GM23338 (cell line): ENCODE results near the gene ZBTB1. TPM values are rescaled to one million over a fixed set of nuclear protein-coding genes. Genes with fewer than 3 reads are reported as not detected.

Experiments
- ATAC-seq: fragments of 200-7000 bp; cut with Tn5 transposase; 3 replicates; pipeline ENCODE4 v1.9.1; 2020
- DNase-seq: peaks from one replicate; pipeline ENCODE4 v3.0.0-alpha.2; 2015; ENCODE audit warnings: low spot score
- H2AFZ ChIP-seq: fragments of 200-600 bp; sonication (generic); 2 replicates; pipeline ENCODE4 v1.8.0; 2016; ENCODE audit warnings: antibody characterized with exemption, mild to moderate bottlenecking, moderate library complexity
- H3F3A ChIP-seq: fragments of 200-600 bp; sonication (generic); replicated peaks from 2 replicates; pipeline ENCODE4 v1.8.0; 2017; ENCODE audit warnings: antibody characterized with exemption, mixed run types, low read depth
- H3K27ac ChIP-seq: fragments of 200-600 bp; sonication (generic); 2 replicates; pipeline ENCODE4 v1.6.1; 2016; ENCODE audit warnings: low read depth
- H3K27me3 ChIP-seq: fragments of 200-600 bp; sonication (generic); 2 replicates; pipeline ENCODE4 v1.8.0; 2016; ENCODE audit warnings: mild to moderate bottlenecking, mixed run types, moderate library complexity; ENCODE audit not compliant: insufficient read depth
- H3K36me3 ChIP-seq: fragments of 200-600 bp; sonication (generic); 2 replicates; pipeline ENCODE4 v1.8.0; 2016; ENCODE audit warnings: mild to moderate bottlenecking; ENCODE audit not compliant: insufficient read depth
- H3K4me1 ChIP-seq: fragments of 200-600 bp; sonication (generic); 2 replicates; pipeline ENCODE4 v1.8.0; 2016; ENCODE audit warnings: mild to moderate bottlenecking, moderate library complexity; ENCODE audit not compliant: insufficient read depth
- H3K4me2 ChIP-seq: fragments of 200-600 bp; sonication (generic); 2 replicates; pipeline ENCODE4 v1.7.1; 2017; ENCODE audit warnings: mixed run types
- H3K4me3 ChIP-seq: fragments of 200-600 bp; sonication (generic); 2 replicates; pipeline ENCODE4 v1.6.1; 2016; ENCODE audit warnings: mixed run types
- H3K79me2 ChIP-seq: fragments of 200-600 bp; sonication (generic); replicated peaks from 2 replicates; pipeline ENCODE4 v1.8.0; 2017; ENCODE audit warnings: mild to moderate bottlenecking; ENCODE audit not compliant: insufficient read depth
- H3K9me2 ChIP-seq: fragments of 200-600 bp; sonication (generic); 2 replicates; pipeline ENCODE4 v1.8.0; 2017; ENCODE audit not compliant: insufficient read depth
- H4K20me1 ChIP-seq: fragments of 200-600 bp; sonication (generic); replicated peaks from 2 replicates; pipeline ENCODE4 v1.8.0; 2017; ENCODE audit warnings: mild to moderate bottlenecking; ENCODE audit not compliant: insufficient read depth
- H3K27ac Mint-ChIP-seq: 2 replicates; pipeline ENCODE4 v1.8.0; 2020; ENCODE audit warnings: inconsistent platforms, mild to moderate bottlenecking, moderate library complexity, mixed read lengths
- H3K27me3 Mint-ChIP-seq: 3 replicates; pipeline ENCODE4 v1.8.0; 2022; ENCODE audit warnings: low read depth, mild to moderate bottlenecking, moderate library complexity, mixed read lengths, inconsistent platforms; ENCODE audit not compliant: insufficient read depth, poor library complexity
- H3K36me3 Mint-ChIP-seq: 3 replicates; pipeline ENCODE4 v1.8.0; 2021; ENCODE audit warnings: low read depth, mild to moderate bottlenecking, inconsistent platforms, moderate library complexity, mixed read lengths
- H3K4me1 Mint-ChIP-seq: 3 replicates; pipeline ENCODE4 v1.8.0; 2020; ENCODE audit warnings: mild to moderate bottlenecking, inconsistent platforms, mixed read lengths
- H3K4me3 Mint-ChIP-seq: 3 replicates; pipeline ENCODE4 v1.8.0; 2021; ENCODE audit warnings: moderate library complexity, mild to moderate bottlenecking, inconsistent platforms, mixed read lengths
- H3K9me3 Mint-ChIP-seq: 3 replicates; pipeline ENCODE4 v1.8.0; 2020; ENCODE audit warnings: moderate library complexity, mild to moderate bottlenecking, inconsistent platforms, mixed read lengths
- CREB1 ChIP-seq: fragments of 250-450 bp; sonication (Bioruptor Pico); IDR thresholded peaks from 2 replicates; pipeline ENCODE4 v1.5.0; 2020; ENCODE audit warnings: low read depth, mild to moderate bottlenecking, moderate library complexity
- CTCF ChIP-seq, 2 experiments: fragments of 200-600 bp in 1 of 2; sonication (generic) in 1 of 2; conservative IDR thresholded peaks; 2 replicates each; pipeline versions ENCODE4 v1.5.1 to v1.6.1; 2016 to 2017; ENCODE audit warnings: antibody characterized with exemption in 2 of 2, low read depth in 2 of 2, mild to moderate bottlenecking in 2 of 2, moderate library complexity in 1 of 2
- EZH2 ChIP-seq: fragments of 200-600 bp; sonication (generic); IDR thresholded peaks from one replicate; pipeline ENCODE4 v1.8.0; 2017; ENCODE audit warnings: antibody characterized with exemption, mild to moderate bottlenecking, low read depth; ENCODE audit not compliant: unreplicated experiment
- JUNB ChIP-seq: IDR thresholded peaks from one replicate; pipeline ENCODE4 v1.6.1; 2016; ENCODE audit warnings: antibody characterized with exemption; ENCODE audit not compliant: unreplicated experiment
- POLR2AphosphoS5 ChIP-seq: IDR thresholded peaks from 2 replicates; pipeline ENCODE4 v1.6.1; 2016; ENCODE audit warnings: antibody characterized with exemption, low read depth
- ZNF462 ChIP-seq: fragments of 250-450 bp; sonication (Bioruptor Pico); IDR thresholded peaks from 2 replicates; pipeline ENCODE4 v1.5.0; 2020; ENCODE audit warnings: mild to moderate bottlenecking, moderate library complexity
- polyA plus RNA-seq: library from polyadenylated mRNA; unstranded; fragments of >200 nt; fragmentation: Nextera tagmentation; extraction: Ambion mirVana; gene quantifications from 2 replicates; pipeline ENCODE4 v1.2.1, GENCODE V29; 2016
- total RNA-seq: library from RNA; depleted of rRNA; stranded (reverse); fragments of >200 nt; shearing (Covaris generic); gene quantifications from 2 replicates; pipeline ENCODE4 v1.2.3, GENCODE V29; 2014
- TF ChIP-seq, protein P1 (sequence below): IDR thresholded peaks from 2 replicates; pipeline ENCODE4 v1.6.1; 2016; ENCODE audit warnings: antibody characterized with exemption
- TF ChIP-seq, protein P2 (sequence below): IDR thresholded peaks from one replicate; pipeline ENCODE4 v1.6.1; 2018; ENCODE audit warnings: antibody characterized with exemption; ENCODE audit not compliant: unreplicated experiment

ZBTB1 gene
- total and polyA plus RNA-seq, 2 experiments from 2014 or later = 11.2 to 33.0 TPM

DNA sequence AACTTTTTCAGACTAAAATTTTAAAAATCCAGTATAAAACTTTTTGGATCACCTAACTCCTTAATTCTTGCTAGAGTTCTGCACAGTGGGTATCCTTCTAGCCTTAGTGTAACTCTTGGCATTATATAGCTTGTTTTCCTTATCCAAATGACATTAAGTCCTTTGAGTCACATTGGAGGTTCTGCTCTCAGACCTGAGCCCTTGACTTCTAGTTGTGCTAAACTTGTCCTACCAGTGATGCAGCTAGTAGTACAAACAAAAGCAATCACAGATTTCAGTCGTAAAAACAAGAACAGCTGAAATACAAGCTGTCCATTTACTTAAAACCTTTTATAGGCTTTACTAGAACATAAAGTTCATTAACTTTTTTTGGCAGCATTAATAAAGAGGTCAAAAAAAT is 10.5 kb downstream of the ZBTB1 start:
- H3K27ac Mint-ChIP-seq = no peak overlapping the region
- TF ChIP-seq POLR2AphosphoS5 = no peak
- no peak for TF ChIP-seq CREB1 (CRISPR knock-in tag)
- no peak for TF ChIP-seq EZH2
- no peak for TF ChIP-seq ZNF462 (CRISPR knock-in tag)
- TF ChIP-seq, protein P1, sequence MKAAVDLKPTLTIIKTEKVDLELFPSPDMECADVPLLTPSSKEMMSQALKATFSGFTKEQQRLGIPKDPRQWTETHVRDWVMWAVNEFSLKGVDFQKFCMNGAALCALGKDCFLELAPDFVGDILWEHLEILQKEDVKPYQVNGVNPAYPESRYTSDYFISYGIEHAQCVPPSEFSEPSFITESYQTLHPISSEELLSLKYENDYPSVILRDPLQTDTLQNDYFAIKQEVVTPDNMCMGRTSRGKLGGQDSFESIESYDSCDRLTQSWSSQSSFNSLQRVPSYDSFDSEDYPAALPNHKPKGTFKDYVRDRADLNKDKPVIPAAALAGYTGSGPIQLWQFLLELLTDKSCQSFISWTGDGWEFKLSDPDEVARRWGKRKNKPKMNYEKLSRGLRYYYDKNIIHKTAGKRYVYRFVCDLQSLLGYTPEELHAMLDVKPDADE = no peak
- TF ChIP-seq, protein P2, sequence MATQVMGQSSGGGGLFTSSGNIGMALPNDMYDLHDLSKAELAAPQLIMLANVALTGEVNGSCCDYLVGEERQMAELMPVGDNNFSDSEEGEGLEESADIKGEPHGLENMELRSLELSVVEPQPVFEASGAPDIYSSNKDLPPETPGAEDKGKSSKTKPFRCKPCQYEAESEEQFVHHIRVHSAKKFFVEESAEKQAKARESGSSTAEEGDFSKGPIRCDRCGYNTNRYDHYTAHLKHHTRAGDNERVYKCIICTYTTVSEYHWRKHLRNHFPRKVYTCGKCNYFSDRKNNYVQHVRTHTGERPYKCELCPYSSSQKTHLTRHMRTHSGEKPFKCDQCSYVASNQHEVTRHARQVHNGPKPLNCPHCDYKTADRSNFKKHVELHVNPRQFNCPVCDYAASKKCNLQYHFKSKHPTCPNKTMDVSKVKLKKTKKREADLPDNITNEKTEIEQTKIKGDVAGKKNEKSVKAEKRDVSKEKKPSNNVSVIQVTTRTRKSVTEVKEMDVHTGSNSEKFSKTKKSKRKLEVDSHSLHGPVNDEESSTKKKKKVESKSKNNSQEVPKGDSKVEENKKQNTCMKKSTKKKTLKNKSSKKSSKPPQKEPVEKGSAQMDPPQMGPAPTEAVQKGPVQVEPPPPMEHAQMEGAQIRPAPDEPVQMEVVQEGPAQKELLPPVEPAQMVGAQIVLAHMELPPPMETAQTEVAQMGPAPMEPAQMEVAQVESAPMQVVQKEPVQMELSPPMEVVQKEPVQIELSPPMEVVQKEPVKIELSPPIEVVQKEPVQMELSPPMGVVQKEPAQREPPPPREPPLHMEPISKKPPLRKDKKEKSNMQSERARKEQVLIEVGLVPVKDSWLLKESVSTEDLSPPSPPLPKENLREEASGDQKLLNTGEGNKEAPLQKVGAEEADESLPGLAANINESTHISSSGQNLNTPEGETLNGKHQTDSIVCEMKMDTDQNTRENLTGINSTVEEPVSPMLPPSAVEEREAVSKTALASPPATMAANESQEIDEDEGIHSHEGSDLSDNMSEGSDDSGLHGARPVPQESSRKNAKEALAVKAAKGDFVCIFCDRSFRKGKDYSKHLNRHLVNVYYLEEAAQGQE = no peak
- TF ChIP-seq CTCF (conservative IDR thresholded peaks at IDR 0.05; ENCODE audit: low read depth in 2 of 2) = no peak
- TF ChIP-seq JUNB = no peak
- Histone ChIP-seq H3K27me3 (no peaks in the 10 kb centered on the region), H2AFZ (no peak overlapping the region), H3K36me3 (no peaks in the 10 kb centered on the region), H3K79me2 (peaks cover 99% of the 10 kb centered on the region), H3K4me3 (no peak overlapping the region), H3K27ac (no peak overlapping the region), H3K4me1 (peaks cover 11% of the 10 kb centered on the region; the same call in 1 of the 2 replicates), H3F3A (no peaks in the 10 kb centered on the region), H3K4me2 (no peak overlapping the region), H3K9me2 (no peaks in the 10 kb centered on the region), H4K20me1 (peaks cover 29% of the 10 kb centered on the region)
- ATAC-seq = no peak
- peaks cover 14% of the 10 kb centered on the region for H3K4me1 Mint-ChIP-seq
- no peaks in the 10 kb centered on the region for H3K27me3 Mint-ChIP-seq
- no peak for DNase-seq
- H3K36me3 Mint-ChIP-seq = no peaks in the 10 kb centered on the region; the same call in 2 of the 3 replicates
- no peak overlapping the region for H3K4me3 Mint-ChIP-seq
- no peaks in the 10 kb centered on the region; the same call in 2 of the 3 replicates for H3K9me3 Mint-ChIP-seq
